Dedifferentiated amniotic fluid mesenchymal stem cell (primary cell): ENCODE results near the gene ZMYM2.
"Not testable (repeated sequence)": the region's sequence is repeated elsewhere in the genome, so short reads cannot be mapped to it uniquely, and the experiment has no call there.

Experiments used
- DNase-seq: peaks from one replicate; pipeline ENCODE4 v3.0.0-alpha.2; 2016; ENCODE audit errors: extremely low spot score

The ZMYM2 gene

GRCh38 chr13:19982447-19983043 lies 24.0 kb downstream of the ZMYM2 start:
- DNase-seq, result no peak

GRCh38 chr13:19984430-19985218 lies 26.1 kb downstream of the ZMYM2 start:
- DNase-seq, result peak; percentile 55

GRCh38 chr13:19985219-19985556 lies 26.7 kb downstream of the ZMYM2 start:
- DNase-seq, result no peak

- DNase-seq, result no peak
Measured at GRCh38 chr13:19991531-19991930, 33.0 kb downstream of the ZMYM2 start.

- DNase-seq, result no peak
Measured at GRCh38 chr13:19993024-19993423, 34.5 kb downstream of the ZMYM2 start.

- DNase-seq, result no peak
Measured at GRCh38 chr13:19998960-19999359, 40.4 kb downstream of the ZMYM2 start.

GRCh38 chr13:20000062-20000552 lies 41.6 kb downstream of the ZMYM2 start:
- DNase-seq, result no peak

- DNase-seq, result no peak
Measured at GRCh38 chr13:20001366-20002190, 43.1 kb downstream of the ZMYM2 start.

- no peak for DNase-seq
Measured at GRCh38 chr13:20002787-20003186, 44.3 kb downstream of the ZMYM2 start.

GRCh38 chr13:20006206-20006605 lies 47.7 kb downstream of the ZMYM2 start:
- DNase-seq, result no peak

GRCh38 chr13:20015763-20016162 lies 57.2 kb downstream of the ZMYM2 start:
- no peak for DNase-seq

GRCh38 chr13:20016649-20017364 lies 58.3 kb downstream of the ZMYM2 start:
- DNase-seq, result no peak

GRCh38 chr13:20017365-20017711 lies 58.8 kb downstream of the ZMYM2 start:
- no peak for DNase-seq

GRCh38 chr13:20019043-20019442 lies 60.5 kb downstream of the ZMYM2 start:
- no peak for DNase-seq

GRCh38 chr13:20024702-20025101 lies 66.2 kb downstream of the ZMYM2 start:
- no peak for DNase-seq

GRCh38 chr13:20028953-20029352 lies 70.4 kb downstream of the ZMYM2 start:
- DNase-seq, result no peak

GRCh38 chr13:20033486-20033885 lies 75.0 kb downstream of the ZMYM2 start:
- no peak for DNase-seq

GRCh38 chr13:20035130-20035529 lies 76.6 kb downstream of the ZMYM2 start:
- DNase-seq, result no peak

- DNase-seq, result no peak
Measured at GRCh38 chr13:20037908-20038307, 79.4 kb downstream of the ZMYM2 start.

- not testable (repeated sequence) for DNase-seq
Measured at GRCh38 chr13:20042603-20043002, 84.1 kb downstream of the ZMYM2 start.

GRCh38 chr13:20043207-20043925 lies 84.8 kb downstream of the ZMYM2 start:
- DNase-seq, result no peak
